RWPE1 (cell line): Measurements from ENCODE around the gene PIM1.

Source experiments
- CTCF ChIA-PET: fragments of 350-600 bp; sonication (Branson Sonifier 250); formaldehyde crosslinking; extraction: SDS; loops from one replicate; lab custom pipeline; 2021; lab: Yijun Ruan, JAX
- POLR2A ChIA-PET: fragments of 400-600 bp; formaldehyde crosslinking; extraction: SDS; loops from one replicate; lab custom pipeline; 2020; ENCODE audit warnings: antibody characterized with exemption; ENCODE audit not compliant: low non-redundant PET; lab: Yijun Ruan, JAX
- DNase-seq: peaks from one replicate; pipeline ENCODE4 v3.0.0; 2012; ENCODE audit warnings: low spot score
- H3K27ac ChIP-seq: fragments of 450-650 bp; 2 replicates; pipeline ENCODE4 v1.5.1; 2017
- CTCF ChIP-seq: fragments of 450-650 bp; conservative IDR thresholded peaks from 2 replicates; pipeline ENCODE4 v1.5.1; 2017; ENCODE audit warnings: low read depth, mild to moderate bottlenecking

The PIM1 gene

GRCh38 chr6:37201726-37202125 lies 31.8 kb downstream of the PIM1 start:
- no peak for TF ChIP-seq CTCF
- no peak for DNase-seq
- H3K27ac ChIP-seq: no peak overlapping the region
- ChIA-PET CTCF (no interaction called here), POLR2A (interaction anchor here (0.5 kb wide), 1 partner anchor 12 kb away, joined by 3 read pairs; no protein-coding TSS in a partner anchor)

- ChIA-PET POLR2A (no interaction called here), CTCF (interaction anchor here (0.9 to 1.2 kb wide), 2 partner anchors 21 to 185 kb away, joined by 3 to 4 read pairs; no protein-coding TSS in a partner anchor)
- no peak for DNase-seq
- TF ChIP-seq CTCF: no peak
- H3K27ac ChIP-seq: no peak overlapping the region
These were observed 33.0 kb downstream of the PIM1 start for GRCh38 chr6:37202788-37203491.

- CTCF ChIA-PET: no interaction called here
- H3K27ac ChIP-seq: peak overlapping the region; percentile 26
- POLR2A ChIA-PET: interaction anchor here (0.6 kb wide), 1 partner anchor 152 kb away, joined by 7 read pairs; no protein-coding TSS in a partner anchor
- DNase-seq: no peak
- no peak for TF ChIP-seq CTCF
These were observed 34.2 kb downstream of the PIM1 start for GRCh38 chr6:37204014-37204751.

GRCh38 chr6:37205175-37205996 lies 35.4 kb downstream of the PIM1 start:
- ChIA-PET POLR2A (no interaction called here), CTCF (interaction anchor here (0.6 to 6.2 kb wide), 5 partner anchors 154 to 225 kb away, joined by 3 to 70 read pairs (median 3); no protein-coding TSS in a partner anchor)
- TF ChIP-seq CTCF: no peak
- H3K27ac ChIP-seq: peak overlapping the region; percentile 26
- DNase-seq: no peak

GRCh38 chr6:37205997-37206340 lies 36.0 kb downstream of the PIM1 start:
- ChIA-PET CTCF (interaction anchor here (0.6 to 6.2 kb wide), 5 partner anchors 155 to 225 kb away, joined by 3 to 70 read pairs (median 3); no protein-coding TSS in a partner anchor), POLR2A (no interaction called here)

More at GRCh38 chr6:37205997-37206340, 36.0 kb downstream of the PIM1 start:
- no peak overlapping the region for H3K27ac ChIP-seq
- no peak for DNase-seq
- no peak for TF ChIP-seq CTCF
